Endothelial cell of hepatic sinusoid (primary cell): ENCODE measurements around the gene FKBP11.

Source experiments
- in situ Hi-C: cut with HindIII; loops from 2 replicates; pipeline ENCODE4 v1.10.0; 2017; ENCODE audit warnings: low sequenced_read_pairs

FKBP11 gene

GRCh38 chr12:48956279-48957140, 31.2 kb upstream of the FKBP11 start:
- in situ Hi-C loops, result no loop called here

- in situ Hi-C loops, result no loop called here
These were observed 29.7 kb upstream of the FKBP11 start for GRCh38 chr12:48954841-48955501.

GRCh38 chr12:48954061-48954460, 28.8 kb upstream of the FKBP11 start:
- in situ Hi-C loops, result no loop called here

GRCh38 chr12:48952691-48953090, 27.4 kb upstream of the FKBP11 start:
- in situ Hi-C loops, result no loop called here

GRCh38 chr12:48947727-48948126, 22.4 kb upstream of the FKBP11 start:
- in situ Hi-C loops, result no loop called here

GRCh38 chr12:48946943-48947342, 21.7 kb upstream of the FKBP11 start:
- in situ Hi-C loops, result no loop called here

GRCh38 chr12:48946205-48946604, 20.9 kb upstream of the FKBP11 start:
- in situ Hi-C loops, result no loop called here

- in situ Hi-C loops, result no loop called here
These were observed 17.9 kb upstream of the FKBP11 start for GRCh38 chr12:48943221-48943620.

GRCh38 chr12:48940181-48940580, 14.9 kb upstream of the FKBP11 start:
- in situ Hi-C loops, result no loop called here

GRCh38 chr12:48938805-48939204, 13.5 kb upstream of the FKBP11 start:
- in situ Hi-C loops, result loop anchor here (5.0 kb wide), 3 partner anchors 48 to 97 kb away; no protein-coding TSS in a partner anchor

GRCh38 chr12:48937170-48937569, 11.9 kb upstream of the FKBP11 start:
- in situ Hi-C loops, result loop anchor here (5.0 kb wide), 3 partner anchors 50 to 95 kb away; no protein-coding TSS in a partner anchor

- in situ Hi-C loops, result loop anchor here (5.0 kb wide), 3 partner anchors 51 to 94 kb away; no protein-coding TSS in a partner anchor
These were observed 11.2 kb upstream of the FKBP11 start for GRCh38 chr12:48936379-48936979.

GRCh38 chr12:48934312-48934706, 9.0 kb upstream of the FKBP11 start:
- in situ Hi-C loops, result no loop called here

GRCh38 chr12:48933664-48934311, 8.5 kb upstream of the FKBP11 start:
- in situ Hi-C loops, result no loop called here

GRCh38 chr12:48932878-48933277, 7.6 kb upstream of the FKBP11 start:
- in situ Hi-C loops, result no loop called here

GRCh38 chr12:48930475-48930874, 5.2 kb upstream of the FKBP11 start:
- in situ Hi-C loops, result no loop called here

GRCh38 chr12:48929551-48929950, 4.3 kb upstream of the FKBP11 start:
- in situ Hi-C loops, result no loop called here

GRCh38 chr12:48927261-48927660, 2.0 kb upstream of the FKBP11 start:
- in situ Hi-C loops, result no loop called here

GRCh38 chr12:48924617-48925303, 532 bp downstream of the FKBP11 start:
- in situ Hi-C loops, result no loop called here

- in situ Hi-C loops, result no loop called here
These were observed 2.2 kb downstream of the FKBP11 start for GRCh38 chr12:48923117-48923516.
